Astrocyte of the spinal cord (primary cell): ENCODE measurements around the gene DEXI.

Experiments
- DNase-seq: peaks from one replicate; pipeline ENCODE4 v3.0.0; 2011; ENCODE audit warnings: low read depth, low spot score
- H3K4me3 ChIP-seq: 2 replicates; pipeline ENCODE4 v1.5.1; 2011; ENCODE audit warnings: low read depth, mild to moderate bottlenecking, low read length, moderate library complexity
- in situ Hi-C: cut with HindIII; loops from 2 replicates; pipeline ENCODE4 v1.10.0; 2017; ENCODE audit warnings: low sequenced_read_pairs
- TF ChIP-seq, protein P1 (sequence below): IDR thresholded peaks from 2 replicates; pipeline ENCODE4 v1.5.1; 2012; ENCODE audit warnings: low read depth, mild to moderate bottlenecking, low read length, inconsistent platforms

Gene DEXI

DNA sequence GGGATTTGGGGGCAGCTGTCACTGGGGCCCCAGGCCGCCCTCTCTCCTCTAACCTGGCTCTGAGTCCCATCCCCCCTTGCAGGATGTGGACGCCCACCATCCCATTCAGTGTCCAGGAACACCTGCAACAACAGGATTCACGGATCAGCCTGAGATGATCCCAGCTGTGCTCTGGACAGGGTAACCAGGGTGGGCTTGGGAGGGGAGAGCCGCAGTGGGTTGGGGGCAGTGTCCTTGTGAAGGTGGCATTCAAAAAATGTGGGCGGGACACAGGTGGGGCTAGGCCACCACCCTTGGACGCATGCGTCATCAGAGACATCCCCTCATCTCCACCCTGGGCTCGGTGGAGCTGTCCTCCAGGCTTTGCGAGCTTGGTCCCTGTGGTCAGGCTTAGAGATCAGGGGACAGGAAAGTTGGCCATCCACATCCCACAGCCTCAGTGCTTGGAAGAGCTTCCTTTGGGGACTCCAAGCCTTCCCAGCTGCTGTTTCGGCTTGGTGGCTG lies 19.1 kb downstream of the DEXI start:
- in situ Hi-C loops, result no loop called here
- DNase-seq, result no peak
- H3K4me3 ChIP-seq, result no peak overlapping the region
- TF ChIP-seq, protein P1, sequence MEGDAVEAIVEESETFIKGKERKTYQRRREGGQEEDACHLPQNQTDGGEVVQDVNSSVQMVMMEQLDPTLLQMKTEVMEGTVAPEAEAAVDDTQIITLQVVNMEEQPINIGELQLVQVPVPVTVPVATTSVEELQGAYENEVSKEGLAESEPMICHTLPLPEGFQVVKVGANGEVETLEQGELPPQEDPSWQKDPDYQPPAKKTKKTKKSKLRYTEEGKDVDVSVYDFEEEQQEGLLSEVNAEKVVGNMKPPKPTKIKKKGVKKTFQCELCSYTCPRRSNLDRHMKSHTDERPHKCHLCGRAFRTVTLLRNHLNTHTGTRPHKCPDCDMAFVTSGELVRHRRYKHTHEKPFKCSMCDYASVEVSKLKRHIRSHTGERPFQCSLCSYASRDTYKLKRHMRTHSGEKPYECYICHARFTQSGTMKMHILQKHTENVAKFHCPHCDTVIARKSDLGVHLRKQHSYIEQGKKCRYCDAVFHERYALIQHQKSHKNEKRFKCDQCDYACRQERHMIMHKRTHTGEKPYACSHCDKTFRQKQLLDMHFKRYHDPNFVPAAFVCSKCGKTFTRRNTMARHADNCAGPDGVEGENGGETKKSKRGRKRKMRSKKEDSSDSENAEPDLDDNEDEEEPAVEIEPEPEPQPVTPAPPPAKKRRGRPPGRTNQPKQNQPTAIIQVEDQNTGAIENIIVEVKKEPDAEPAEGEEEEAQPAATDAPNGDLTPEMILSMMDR, result no peak

DNA sequence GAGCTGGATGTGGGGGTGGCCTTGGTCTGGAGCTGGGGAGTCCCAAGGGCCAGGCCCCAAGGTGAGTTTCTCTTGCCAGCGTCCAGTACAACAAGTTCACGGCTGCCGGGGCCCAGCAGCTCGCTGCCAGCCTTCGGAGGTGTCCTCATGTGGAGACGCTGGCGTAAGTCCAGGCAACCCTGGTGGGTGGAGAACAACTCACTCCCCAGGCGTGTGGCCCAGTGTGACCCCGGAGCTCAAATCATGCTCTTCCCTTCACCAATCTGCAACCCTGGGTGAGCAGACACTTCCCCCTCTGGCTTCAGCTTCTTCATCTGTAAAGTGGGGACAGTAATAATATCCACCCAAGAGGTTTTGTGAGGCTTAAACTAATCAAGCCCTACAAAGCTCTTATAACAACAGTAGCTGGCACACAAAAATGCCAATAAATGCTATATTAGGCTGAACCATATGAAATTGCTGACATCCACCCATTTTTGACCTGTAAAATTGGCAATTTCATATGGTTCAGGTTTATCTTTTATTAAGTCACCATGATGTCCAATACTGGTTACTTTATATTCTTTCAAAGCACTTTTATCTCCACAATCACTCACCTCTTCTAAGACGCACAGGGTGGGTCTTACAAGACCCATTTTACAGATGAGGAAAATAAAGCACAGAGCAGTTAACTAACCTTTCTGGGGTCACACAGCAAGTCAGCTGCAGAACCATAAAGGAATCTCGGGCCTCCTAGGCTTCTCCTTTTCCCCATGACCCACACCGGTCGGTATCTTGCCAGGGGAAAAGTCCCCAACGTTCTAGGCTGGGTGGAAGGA lies 19.7 kb downstream of the DEXI start:
- no peak for DNase-seq
- H3K4me3 ChIP-seq, result no peak overlapping the region
- in situ Hi-C loops, result no loop called here
- TF ChIP-seq, protein P1, result no peak

DNA sequence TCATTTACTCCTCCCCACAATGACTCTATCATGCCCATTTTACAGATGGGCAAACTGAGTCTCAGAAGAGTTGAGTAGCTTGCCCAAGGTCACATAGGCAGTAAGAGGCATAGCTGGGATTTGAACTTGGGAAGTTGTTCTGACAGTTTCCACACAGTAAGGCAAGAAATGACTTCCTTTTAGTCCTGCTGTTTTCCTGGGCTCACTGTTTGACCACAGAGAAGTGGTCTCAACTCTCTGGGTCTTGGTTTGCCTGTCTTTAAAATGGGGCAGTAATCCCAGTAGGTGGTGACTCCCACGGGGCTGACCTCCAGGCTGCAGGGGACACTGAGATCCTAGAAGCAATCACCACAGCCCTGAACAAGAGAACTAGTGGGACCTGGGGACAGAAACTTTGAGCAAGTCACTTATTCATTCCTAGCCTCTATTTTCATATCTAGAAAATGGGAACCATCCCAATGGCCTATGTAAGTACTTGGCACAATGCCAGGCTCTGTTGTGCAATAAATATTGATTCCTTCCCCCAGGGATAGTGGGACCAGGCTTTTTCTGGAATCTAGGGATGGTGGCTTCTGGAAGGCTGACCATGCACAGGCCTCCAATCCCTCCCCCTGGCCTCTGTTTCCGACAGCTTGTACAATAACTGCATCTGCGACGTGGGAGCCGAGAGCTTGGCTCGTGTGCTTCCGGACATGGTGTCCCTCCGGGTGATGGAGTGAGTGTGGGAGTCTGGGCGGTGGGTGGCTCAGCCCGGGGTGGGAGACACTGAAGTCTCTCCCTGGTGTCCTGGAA lies 20.5 kb downstream of the DEXI start:
- H3K4me3 ChIP-seq, result no peak overlapping the region
- in situ Hi-C loops, result no loop called here
- TF ChIP-seq, protein P1, result no peak
- no peak for DNase-seq

DNA sequence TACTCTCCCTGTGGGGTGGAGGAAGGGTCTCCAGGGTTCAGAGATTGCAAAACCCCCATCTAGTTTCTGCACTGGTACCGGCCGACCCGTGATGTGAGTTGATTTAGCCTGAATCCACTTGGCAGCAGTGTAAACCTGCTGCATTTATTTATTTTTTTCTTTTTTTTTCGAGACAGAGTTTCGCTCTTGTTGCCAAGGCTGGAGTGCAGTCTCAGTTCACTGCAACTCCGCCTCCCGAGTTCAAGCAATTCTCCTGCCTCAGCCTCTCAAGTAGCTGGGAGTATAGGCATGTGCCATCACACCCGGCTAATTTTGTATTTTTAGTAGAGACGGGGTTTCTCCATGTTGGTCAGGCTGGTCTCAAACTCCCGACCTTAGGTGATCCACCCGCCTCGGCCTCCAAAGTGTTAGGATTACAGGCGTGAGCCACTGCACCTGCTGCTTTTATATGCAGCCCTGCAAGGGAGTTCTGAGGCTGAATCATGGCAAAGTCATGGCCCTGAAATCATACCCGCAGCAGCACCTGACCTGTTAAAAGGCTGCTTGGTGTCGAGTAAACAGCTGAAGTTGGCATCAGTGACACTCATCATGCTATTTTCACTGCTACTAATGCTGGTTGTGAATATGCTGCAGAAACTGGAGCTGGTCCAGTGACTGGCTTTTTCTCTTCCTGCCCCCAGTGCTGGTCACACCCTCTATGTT lies 21.4 kb downstream of the DEXI start:
- TF ChIP-seq, protein P1, result no peak
- no peak for DNase-seq
- in situ Hi-C loops, result no loop called here
- H3K4me3 ChIP-seq, result no peak overlapping the region

DNA sequence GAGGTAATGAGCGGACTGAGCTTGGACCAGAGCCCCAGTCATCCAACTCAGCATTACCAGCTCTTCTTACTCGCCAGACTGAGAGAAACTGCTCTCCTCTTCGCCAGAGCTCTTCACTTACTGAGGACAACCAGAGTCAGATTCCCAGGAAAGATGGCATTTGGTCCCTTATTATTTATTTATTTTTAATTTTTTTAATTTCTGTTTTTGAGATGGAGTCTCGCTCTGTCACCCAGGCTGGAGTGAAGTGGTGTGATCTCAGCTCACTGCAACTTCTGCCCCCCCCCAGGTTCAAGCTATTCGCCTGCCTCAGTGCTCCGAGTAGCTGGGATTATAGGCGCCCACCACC lies 23.3 kb downstream of the DEXI start:
- TF ChIP-seq, protein P1, result no peak
- in situ Hi-C loops, result no loop called here
- DNase-seq, result no peak
- H3K4me3 ChIP-seq, result no peak overlapping the region

DNA sequence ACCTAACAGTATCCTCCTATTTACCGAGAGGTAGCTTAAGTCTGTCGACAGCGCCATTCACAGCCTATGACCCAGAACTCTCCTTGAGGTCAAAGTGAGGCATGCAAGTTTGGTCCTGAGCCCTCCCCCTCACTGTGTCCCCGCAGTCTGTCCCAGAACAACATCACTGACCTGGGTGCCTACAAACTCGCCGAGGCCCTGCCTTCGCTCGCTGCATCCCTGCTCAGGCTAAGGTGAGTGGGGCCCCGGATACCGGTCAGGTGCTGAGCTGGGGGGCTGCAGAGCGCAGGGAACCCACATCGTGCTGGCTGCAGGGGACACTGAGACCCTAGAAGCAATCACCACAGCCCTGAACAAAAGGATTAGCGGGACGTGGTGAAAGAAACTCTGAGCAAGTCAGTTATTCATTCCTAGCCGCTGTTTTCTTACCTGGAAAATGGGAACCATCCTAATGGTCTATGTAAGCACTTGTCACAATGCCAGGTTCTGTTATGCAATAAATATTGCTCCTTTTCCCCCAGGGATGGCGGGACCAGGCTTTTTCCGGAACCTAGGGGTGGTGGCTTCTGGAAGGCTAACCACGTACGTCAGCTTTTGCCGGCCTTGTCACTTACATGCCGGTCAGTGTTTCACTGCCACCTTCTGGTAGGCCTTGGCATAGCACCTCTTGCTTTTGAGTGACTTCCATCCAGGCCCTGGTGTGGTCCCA lies 23.8 kb downstream of the DEXI start:
- in situ Hi-C loops, result no loop called here
- peak overlapping the region; percentile 11 for H3K4me3 ChIP-seq
- TF ChIP-seq, protein P1, result peak; percentile 100
- DNase-seq, result peak; percentile 91
